NB4 (cell line): ENCODE measurements around the gene TSPAN8.

Source experiments
- POLR2A ChIP-seq: IDR thresholded peaks from 2 replicates; pipeline ENCODE4 v1.6.1; 2011; ENCODE audit warnings: mild to moderate bottlenecking; ENCODE audit not compliant: insufficient read length; ENCODE audit errors: extremely low read depth
- TF ChIP-seq, protein P1 (sequence below): IDR thresholded peaks from one replicate; pipeline ENCODE4 v1.5.1; 2012; ENCODE audit warnings: low read depth, low read length

DNA sequence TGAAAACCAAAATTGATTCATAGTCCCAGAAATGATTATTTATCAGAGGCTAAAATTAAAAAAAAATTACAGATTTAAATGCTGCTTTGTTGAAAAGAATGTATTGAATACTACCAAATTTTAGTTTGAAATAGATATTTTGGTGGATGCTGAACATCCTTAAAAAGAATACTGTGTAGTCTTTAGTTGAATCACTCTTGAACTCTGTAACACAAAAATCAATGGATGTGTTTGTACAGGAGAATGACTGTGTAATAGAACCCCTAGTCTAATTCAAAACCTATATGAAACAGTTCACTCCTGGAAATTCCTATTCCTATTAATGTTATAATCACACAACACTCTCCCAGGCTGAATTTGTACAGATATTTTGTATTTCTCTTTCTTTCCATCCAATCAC, 1.5 kb upstream of the TSPAN8 start:
- TF ChIP-seq, protein P1, sequence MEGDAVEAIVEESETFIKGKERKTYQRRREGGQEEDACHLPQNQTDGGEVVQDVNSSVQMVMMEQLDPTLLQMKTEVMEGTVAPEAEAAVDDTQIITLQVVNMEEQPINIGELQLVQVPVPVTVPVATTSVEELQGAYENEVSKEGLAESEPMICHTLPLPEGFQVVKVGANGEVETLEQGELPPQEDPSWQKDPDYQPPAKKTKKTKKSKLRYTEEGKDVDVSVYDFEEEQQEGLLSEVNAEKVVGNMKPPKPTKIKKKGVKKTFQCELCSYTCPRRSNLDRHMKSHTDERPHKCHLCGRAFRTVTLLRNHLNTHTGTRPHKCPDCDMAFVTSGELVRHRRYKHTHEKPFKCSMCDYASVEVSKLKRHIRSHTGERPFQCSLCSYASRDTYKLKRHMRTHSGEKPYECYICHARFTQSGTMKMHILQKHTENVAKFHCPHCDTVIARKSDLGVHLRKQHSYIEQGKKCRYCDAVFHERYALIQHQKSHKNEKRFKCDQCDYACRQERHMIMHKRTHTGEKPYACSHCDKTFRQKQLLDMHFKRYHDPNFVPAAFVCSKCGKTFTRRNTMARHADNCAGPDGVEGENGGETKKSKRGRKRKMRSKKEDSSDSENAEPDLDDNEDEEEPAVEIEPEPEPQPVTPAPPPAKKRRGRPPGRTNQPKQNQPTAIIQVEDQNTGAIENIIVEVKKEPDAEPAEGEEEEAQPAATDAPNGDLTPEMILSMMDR = no peak
- no peak for TF ChIP-seq POLR2A
